HUES48 (cell line): ENCODE results near the gene METTL1.
A peak's percentile ranks its signal among the peaks of the same experiment; 100 is the strongest.
"Not testable (repeated sequence)": the region's sequence is repeated elsewhere in the genome, so short reads cannot be mapped to it uniquely, and the experiment has no call there.

Experiments
- H3K27ac ChIP-seq: one replicate; pipeline ENCODE4 v1.7.0; 2013; ENCODE audit warnings: low read depth, low read length, inconsistent platforms
- H3K27me3 ChIP-seq: 2 replicates; pipeline ENCODE4 v1.6.1; 2013; ENCODE audit warnings: mild to moderate bottlenecking, low read length; ENCODE audit not compliant: control insufficient read depth, insufficient read depth
- H3K36me3 ChIP-seq: 2 replicates; pipeline ENCODE4 v1.6.1; 2013; ENCODE audit warnings: low read length; ENCODE audit not compliant: control insufficient read depth, insufficient read depth
- H3K4me1 ChIP-seq: 2 replicates; pipeline ENCODE4 v1.6.1; 2013; ENCODE audit warnings: mild to moderate bottlenecking, low read length; ENCODE audit not compliant: control insufficient read depth, insufficient read depth
- H3K4me3 ChIP-seq: 2 replicates; pipeline ENCODE4 v1.5.1; 2013; ENCODE audit warnings: mild to moderate bottlenecking, low read depth, low read length
- H3K9ac ChIP-seq: 2 replicates; pipeline ENCODE4 v1.6.1; 2013; ENCODE audit warnings: mild to moderate bottlenecking, low read depth, low read length, moderate library complexity
- H3K9me3 ChIP-seq: 2 replicates; pipeline ENCODE4 v1.6.1; 2013; ENCODE audit warnings: low read length; ENCODE audit not compliant: control insufficient read depth, insufficient read depth

METTL1 gene

GRCh38 chr12:57779736-57780135 lies 7.8 kb upstream of the METTL1 start:
- H3K9me3 ChIP-seq = no peaks in the 10 kb centered on the region
- no peaks in the 10 kb centered on the region for H3K27me3 ChIP-seq
- H3K9ac ChIP-seq = no peak overlapping the region
- H3K36me3 ChIP-seq = peaks cover 8% of the 10 kb centered on the region
- H3K27ac ChIP-seq = no peak overlapping the region
- H3K4me3 ChIP-seq = no peak overlapping the region
- no peaks in the 10 kb centered on the region for H3K4me1 ChIP-seq

- Histone ChIP-seq H3K27me3 (peaks cover 4% of the 10 kb centered on the region; the same call in 1 of the 2 replicates), H3K9ac (no peak overlapping the region), H3K36me3 (no peaks in the 10 kb centered on the region), H3K9me3 (no peaks in the 10 kb centered on the region), H3K27ac (no peak overlapping the region), H3K4me1 (no peaks in the 10 kb centered on the region), H3K4me3 (no peak overlapping the region)
These were observed 6.0 kb upstream of the METTL1 start for GRCh38 chr12:57777911-57778310.

GRCh38 chr12:57777367-57777766 lies 5.5 kb upstream of the METTL1 start:
- Histone ChIP-seq H3K4me1 (no peaks in the 10 kb centered on the region), H3K27me3 (peaks cover 6% of the 10 kb centered on the region; the same call in 1 of the 2 replicates), H3K36me3 (no peaks in the 10 kb centered on the region), H3K27ac (no peak overlapping the region), H3K9ac (no peak overlapping the region), H3K4me3 (no peak overlapping the region), H3K9me3 (no peaks in the 10 kb centered on the region)

GRCh38 chr12:57776247-57776587 lies 4.3 kb upstream of the METTL1 start:
- Histone ChIP-seq H3K27ac (no peak overlapping the region), H3K27me3 (peaks cover 6% of the 10 kb centered on the region; the same call in 1 of the 2 replicates), H3K9ac (no peak overlapping the region), H3K4me1 (no peaks in the 10 kb centered on the region), H3K9me3 (no peaks in the 10 kb centered on the region), H3K36me3 (no peaks in the 10 kb centered on the region), H3K4me3 (no peak overlapping the region)

- Histone ChIP-seq H3K27me3 (peaks cover 6% of the 10 kb centered on the region; the same call in 1 of the 2 replicates), H3K4me3 (no peak overlapping the region), H3K36me3 (peaks cover 3% of the 10 kb centered on the region), H3K27ac (no peak overlapping the region), H3K4me1 (no peaks in the 10 kb centered on the region), H3K9me3 (no peaks in the 10 kb centered on the region), H3K9ac (no peak overlapping the region)
These were observed 3.8 kb upstream of the METTL1 start for GRCh38 chr12:57775563-57776246.

- Histone ChIP-seq H3K36me3 (peaks cover 10% of the 10 kb centered on the region), H3K9ac (no peak overlapping the region), H3K27me3 (peaks cover 6% of the 10 kb centered on the region; the same call in 1 of the 2 replicates), H3K4me3 (no peak overlapping the region), H3K27ac (no peak overlapping the region), H3K9me3 (no peaks in the 10 kb centered on the region), H3K4me1 (no peaks in the 10 kb centered on the region)
These were observed 3.1 kb upstream of the METTL1 start for GRCh38 chr12:57775044-57775443.

- not testable (repeated sequence) for H3K4me1 ChIP-seq, H3K27ac ChIP-seq, H3K27me3 ChIP-seq, H3K9me3 ChIP-seq, H3K9ac ChIP-seq, H3K4me3 ChIP-seq
- peaks cover 14% of the 10 kb centered on the region for H3K36me3 ChIP-seq
These were observed 2.7 kb upstream of the METTL1 start for GRCh38 chr12:57774634-57775033.

- Histone ChIP-seq H3K36me3 (peaks cover 33% of the 10 kb centered on the region), H3K27me3 (peaks cover 6% of the 10 kb centered on the region; the same call in 1 of the 2 replicates), H3K4me1 (no peaks in the 10 kb centered on the region), H3K9me3 (no peaks in the 10 kb centered on the region), H3K27ac (peak within 1 kb of the TSS; percentile 98), H3K9ac (peak within 1 kb of the TSS; percentile 100), H3K4me3 (peak within 1 kb of the TSS; percentile 97)
These were observed 771 bp upstream of the METTL1 start, which contains the start of gene EEF1AKMT3 for GRCh38 chr12:57772429-57773322. EEF1AKMT3 (plus strand) TSS chr12:57772614; CDS start chr12:57772725, 111 bp downstream.

GRCh38 chr12:57771236-57771872 lies 551 bp downstream of the METTL1 start:
- H3K27me3 ChIP-seq = peaks cover 15% of the 10 kb centered on the region
- no peaks in the 10 kb centered on the region for H3K9me3 ChIP-seq
- H3K9ac ChIP-seq = peak overlapping the region; percentile 100
- peaks cover 33% of the 10 kb centered on the region for H3K36me3 ChIP-seq
- peak overlapping the region; percentile 98 for H3K27ac ChIP-seq
- H3K4me1 ChIP-seq = peaks cover 7% of the 10 kb centered on the region
- H3K4me3 ChIP-seq = peak overlapping the region; percentile 97

GRCh38 chr12:57770734-57771133 lies 1.2 kb downstream of the METTL1 start:
- Histone ChIP-seq H3K4me1 (peaks cover 12% of the 10 kb centered on the region), H3K27ac (no peak overlapping the region), H3K9me3 (no peaks in the 10 kb centered on the region), H3K36me3 (peaks cover 33% of the 10 kb centered on the region), H3K9ac (no peak overlapping the region), H3K4me3 (0 out of 2 replicates have a peak overlapping the region, but pooled peaks have one; percentile 97), H3K27me3 (peaks cover 22% of the 10 kb centered on the region)
